NCI-H1436 treated with DMSO at 0.1 percent for 48 hours (cell line): ENCODE measurements around the gene GRPR.
A peak's percentile ranks its signal among the peaks of the same experiment; 100 is the strongest.

Experiments
- DNase-seq: peaks from one replicate; lab custom pipeline; 2025; lab: John Stamatoyannopoulos, UW

GRPR gene

DNA sequence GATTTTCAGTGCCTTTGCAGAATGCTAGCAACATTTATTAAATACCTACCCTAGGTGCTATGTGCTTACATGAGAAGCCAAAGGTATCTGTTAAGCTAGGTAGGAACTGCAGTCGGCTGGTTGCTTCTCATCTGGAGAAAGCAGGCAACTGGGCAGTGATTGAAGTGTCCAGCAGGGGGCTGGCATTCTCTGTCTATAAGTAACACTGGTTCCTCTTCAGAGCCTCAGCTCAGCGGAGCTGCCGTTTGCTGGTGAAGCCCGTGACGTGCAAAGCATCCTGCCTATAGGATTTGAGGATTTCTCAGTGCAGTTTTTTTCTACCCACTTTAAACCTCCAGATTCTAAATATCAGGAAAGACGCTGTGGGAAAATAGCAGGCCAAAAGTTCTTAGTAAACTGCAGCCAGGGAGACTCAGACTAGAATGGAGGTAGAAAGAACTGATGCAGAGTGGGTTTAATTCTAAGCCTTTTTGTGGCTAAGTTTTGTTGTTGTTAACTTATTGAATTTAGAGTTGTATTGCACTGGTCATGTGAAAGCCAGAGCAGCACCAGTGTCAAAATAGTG, at the start of gene GRPR:
TSS of gene GRPR (plus strand) at position 344 of the 565 bp plus-strand sequence. CDS start 389 bp downstream, outside the sequence.
- peak; percentile 53 for DNase-seq

GRCh38 chrX:16075087-16075486, 48.3 kb upstream of the GRPR start:
- DNase-seq, result no peak

- no peak for DNase-seq
Measured at GRCh38 chrX:16076834-16077233, 46.5 kb upstream of the GRPR start.

GRCh38 chrX:16077811-16078210, 45.6 kb upstream of the GRPR start:
- DNase-seq, result no peak

DNA sequence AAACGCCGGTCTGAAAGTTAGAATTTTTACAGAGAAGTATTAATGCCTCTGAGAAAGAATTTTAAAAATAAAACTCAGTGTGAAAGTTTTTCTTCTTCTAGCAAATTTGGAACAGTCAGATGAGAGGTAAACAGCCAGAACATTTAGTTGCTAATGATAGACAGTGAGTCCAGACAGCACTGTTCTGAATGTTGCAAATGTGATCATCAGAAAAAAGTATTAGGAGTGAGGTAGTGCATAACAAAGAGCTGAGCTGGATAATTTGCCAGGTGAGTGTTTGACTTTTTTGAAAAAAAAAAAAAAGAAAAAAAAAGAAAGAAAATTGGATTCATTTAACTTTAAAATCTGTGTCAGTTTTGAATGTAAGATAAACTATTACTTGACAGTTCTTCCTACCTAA, 42.0 kb upstream of the GRPR start:
- no peak for DNase-seq

- no peak for DNase-seq
Measured at GRCh38 chrX:16082470-16083085, 40.8 kb upstream of the GRPR start.

GRCh38 chrX:16087076-16087475, 36.3 kb upstream of the GRPR start:
- no peak for DNase-seq

GRCh38 chrX:16089086-16089485, 34.3 kb upstream of the GRPR start:
- no peak for DNase-seq

DNA sequence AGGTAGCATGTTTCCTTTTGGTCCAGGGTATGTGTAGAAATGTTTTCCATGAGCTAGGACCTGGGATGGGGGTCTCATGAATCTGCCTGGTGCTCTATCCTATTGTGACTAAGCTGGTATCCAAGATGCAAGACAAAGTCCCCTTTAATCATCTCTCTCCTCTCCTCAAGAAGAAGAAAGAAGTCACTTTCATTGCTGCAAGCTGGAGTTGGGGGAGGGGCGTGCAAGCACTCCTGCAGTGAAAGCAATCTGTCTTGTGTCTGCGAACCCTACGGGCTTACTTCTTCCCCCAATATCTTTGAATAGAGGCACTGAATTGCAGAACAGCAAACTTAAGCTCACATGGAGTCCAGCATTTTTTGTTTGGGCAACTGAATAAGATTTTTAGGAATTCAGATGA, 27.2 kb upstream of the GRPR start:
- no peak for DNase-seq

DNA sequence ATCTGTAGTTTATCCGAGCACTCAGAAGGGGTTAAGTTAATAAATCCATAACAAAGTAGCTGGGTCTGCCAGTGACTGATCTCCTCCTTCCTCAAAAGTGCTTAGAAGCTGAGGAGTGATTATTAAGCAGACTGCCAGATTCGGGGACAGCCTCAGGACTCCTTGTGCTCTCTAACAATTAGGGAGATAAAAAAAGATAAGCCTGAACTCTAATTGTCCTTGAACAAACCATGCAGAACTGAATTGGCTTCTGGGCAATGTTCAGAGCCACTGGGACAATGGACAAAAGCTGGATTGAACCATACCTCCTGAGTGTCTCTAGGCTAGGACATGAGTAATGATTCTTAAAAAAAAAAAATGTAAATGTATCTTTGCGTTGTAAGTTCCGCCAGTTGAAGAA, 22.7 kb upstream of the GRPR start:
- DNase-seq, result no peak

GRCh38 chrX:16101581-16101980, 21.8 kb upstream of the GRPR start:
- DNase-seq, result no peak

DNA sequence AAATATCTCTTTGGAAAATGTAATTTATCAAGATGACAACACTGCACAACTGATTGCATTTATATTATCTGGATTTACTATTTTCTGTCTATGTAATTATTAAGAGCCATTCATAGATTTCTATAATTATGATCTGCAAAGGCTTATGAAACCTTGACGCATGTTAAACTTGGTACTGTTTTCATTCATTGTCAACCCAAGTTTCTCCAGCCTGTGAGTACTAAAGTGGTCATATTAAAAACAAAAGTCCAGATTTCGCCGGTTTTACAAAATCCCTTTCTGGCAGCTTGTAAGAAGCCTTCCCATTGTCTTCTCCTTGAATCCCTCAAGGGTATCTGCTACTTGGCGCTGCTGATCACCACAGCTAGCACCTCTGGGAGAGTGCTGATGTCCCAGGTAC, 19.7 kb upstream of the GRPR start:
- no peak for DNase-seq

DNA sequence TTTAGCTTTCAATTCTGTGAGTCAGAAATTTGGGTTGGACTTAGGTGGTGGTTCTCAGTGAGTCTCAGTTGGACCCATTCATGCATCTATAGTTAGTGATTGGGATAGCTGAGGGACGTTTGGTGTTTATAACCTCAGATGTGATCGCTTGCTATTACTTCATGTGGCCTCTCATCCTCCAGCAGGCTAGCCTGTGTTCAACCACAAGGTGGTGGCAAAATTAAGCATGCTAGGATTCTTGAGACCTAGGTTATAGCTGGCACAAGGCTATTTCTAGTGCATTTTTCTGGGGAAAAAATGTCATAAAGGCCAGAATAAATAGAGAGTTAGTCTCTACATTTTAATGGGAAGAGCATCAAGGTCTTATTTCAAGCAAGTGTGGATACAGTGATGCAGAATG, 10.9 kb upstream of the GRPR start:
- no peak for DNase-seq

GRCh38 chrX:16113978-16114565, 9.3 kb upstream of the GRPR start:
- DNase-seq, result no peak

GRCh38 chrX:16114611-16115010, 8.8 kb upstream of the GRPR start:
- DNase-seq, result no peak

DNA sequence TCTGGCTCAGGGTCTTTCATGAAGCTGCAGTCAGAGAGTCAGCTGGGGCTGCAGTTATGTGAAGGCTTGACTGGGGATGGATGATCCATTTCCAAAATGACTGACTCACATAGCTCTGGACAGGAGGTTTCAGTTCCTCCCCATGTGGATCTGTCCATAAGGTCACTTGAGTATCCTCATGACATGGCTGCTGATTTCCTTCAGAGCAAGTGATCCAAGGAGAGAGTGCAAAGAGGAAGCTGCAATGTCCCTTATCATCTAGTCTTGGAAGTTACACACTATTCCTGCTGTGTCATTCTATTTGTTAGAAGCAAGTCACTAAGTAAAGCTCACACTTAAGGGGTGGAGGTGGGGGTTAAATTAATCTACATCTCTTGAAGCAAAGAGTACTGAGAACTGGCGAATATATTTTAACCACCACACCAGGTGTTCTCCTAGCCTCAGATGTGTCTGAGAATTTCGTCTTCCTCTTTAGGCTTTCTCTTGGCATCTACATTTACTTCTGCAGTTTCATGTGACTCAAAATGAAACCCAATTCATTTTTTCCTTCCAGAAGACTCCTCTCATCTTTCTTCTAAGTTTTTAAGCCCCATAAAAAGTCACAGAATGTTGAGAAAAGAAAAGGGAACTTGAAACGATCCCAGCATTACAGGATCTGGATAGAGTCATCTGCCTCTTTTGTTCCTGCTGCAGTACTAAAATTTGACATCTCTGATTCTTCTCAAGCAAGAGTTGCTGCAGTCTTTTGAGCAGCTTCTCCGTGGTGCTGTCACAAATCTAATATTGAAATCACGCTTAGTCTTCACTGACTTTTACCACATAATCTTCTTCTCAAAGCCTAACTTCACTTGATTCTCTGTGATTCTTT, 3.8 kb upstream of the GRPR start:
- no peak for DNase-seq

- no peak for DNase-seq
Measured at GRCh38 chrX:16120431-16120830, 2.9 kb upstream of the GRPR start.

DNA sequence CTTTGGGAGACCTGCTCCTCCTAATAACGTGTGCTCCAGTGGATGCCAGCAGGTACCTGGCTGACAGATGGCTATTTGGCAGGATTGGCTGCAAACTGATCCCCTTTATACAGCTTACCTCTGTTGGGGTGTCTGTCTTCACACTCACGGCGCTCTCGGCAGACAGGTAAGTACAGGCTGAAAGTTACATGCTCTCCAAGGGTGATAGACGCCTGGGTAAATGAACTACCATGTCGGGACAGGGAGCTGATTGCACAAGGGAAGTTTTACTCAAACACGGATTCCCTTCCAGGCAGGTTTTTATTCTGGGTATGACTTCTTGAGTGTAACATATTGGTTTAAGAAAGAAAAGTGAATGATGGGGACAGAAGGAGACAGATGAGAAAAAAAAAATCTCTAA, 836 bp downstream of the GRPR start:
- DNase-seq, result no peak

DNA sequence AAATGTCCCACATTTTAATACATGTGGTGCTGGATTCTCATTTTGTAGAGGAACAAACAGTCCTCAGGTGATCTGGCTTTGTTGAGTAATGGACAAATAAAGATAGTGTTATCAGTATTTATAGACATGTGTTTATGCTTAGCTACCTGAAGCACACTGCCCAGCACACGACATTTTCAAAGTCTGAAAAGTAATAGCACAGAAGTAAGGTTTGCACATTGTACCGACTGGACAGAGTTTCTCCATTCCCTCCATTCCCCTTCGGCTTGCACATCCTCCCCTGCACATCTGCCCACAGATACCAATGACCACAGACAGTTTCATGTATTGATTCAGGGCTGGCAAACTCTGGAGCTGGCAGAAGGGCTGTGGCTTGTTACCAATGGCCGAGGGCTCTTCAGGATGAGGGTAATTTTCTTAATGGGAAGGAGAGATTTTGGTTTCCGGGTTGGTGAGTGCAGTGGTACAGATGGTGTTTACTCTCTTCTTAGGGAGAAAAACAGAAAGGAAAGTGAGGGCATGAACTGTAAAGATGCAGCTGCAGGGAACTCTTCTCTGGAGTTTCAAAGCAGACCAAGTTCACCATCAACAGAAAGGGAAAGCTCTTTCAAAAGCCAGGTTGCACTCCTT, 2.3 kb downstream of the GRPR start:
- no peak for DNase-seq

DNA sequence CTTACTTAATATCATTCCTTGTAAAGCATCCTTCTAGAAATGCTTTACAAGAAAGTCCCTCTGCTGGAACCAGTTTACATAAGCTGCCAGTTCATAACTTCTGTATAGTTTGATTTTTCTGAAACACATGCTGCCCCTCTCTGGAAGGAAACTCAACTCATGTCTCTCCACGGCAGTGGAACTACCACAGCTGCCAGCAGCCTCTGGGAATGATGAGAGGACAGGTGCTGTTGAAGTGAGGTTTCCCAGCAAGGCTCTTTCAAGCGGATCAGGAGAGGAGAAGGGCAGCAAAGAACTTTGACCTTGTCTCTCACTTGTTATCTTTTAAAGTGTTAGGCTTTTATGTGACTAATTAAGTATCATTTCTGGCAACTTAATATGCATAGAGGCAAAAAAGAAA, 7.3 kb downstream of the GRPR start:
- no peak for DNase-seq

DNA sequence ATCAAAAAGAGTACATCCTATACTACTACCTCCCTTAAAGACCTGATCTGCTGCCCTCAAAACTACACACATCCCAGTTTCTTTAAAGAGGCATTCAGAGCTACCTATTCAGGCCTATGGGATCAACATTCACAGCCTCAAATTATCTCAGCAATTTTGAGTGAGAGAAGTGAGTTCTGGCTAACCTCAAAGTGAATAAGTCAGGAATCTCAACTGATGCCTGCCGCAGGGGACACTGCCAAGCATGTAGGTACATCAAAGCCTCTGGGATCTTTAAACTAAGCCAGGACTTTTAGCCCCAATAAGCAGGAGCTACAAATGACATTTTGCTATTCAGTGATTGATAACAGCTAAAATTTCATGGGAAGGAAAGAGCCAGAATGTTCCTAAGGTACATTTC, 11.6 kb downstream of the GRPR start:
- DNase-seq, result no peak

DNA sequence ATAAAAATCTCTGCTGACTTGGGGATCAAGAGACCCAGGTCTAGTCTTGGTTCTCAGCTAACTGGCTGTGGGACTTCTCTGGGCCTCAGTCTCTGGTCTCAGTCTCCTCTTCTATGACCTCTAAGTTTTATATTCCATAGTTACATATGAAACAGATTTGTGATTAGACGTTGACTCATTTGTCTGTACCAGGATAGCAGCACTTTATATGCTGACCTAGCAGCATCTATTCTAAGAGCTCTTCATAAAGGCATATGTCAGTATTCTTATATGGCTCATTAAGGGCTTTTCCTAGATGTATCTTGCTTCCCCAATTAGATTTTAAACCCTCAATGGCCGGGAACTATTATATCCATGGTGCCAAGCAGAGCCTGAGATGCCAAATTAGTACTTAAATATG, 12.7 kb downstream of the GRPR start:
- no peak for DNase-seq
